LNCAP (cell line): ENCODE data around the gene PDE1C.

Source experiments
- CTCF ChIP-seq: fragments of 450-650 bp; IDR thresholded peaks from 2 replicates; pipeline ENCODE4 v1.5.1; 2017; ENCODE audit warnings: mild to moderate bottlenecking

PDE1C gene

DNA sequence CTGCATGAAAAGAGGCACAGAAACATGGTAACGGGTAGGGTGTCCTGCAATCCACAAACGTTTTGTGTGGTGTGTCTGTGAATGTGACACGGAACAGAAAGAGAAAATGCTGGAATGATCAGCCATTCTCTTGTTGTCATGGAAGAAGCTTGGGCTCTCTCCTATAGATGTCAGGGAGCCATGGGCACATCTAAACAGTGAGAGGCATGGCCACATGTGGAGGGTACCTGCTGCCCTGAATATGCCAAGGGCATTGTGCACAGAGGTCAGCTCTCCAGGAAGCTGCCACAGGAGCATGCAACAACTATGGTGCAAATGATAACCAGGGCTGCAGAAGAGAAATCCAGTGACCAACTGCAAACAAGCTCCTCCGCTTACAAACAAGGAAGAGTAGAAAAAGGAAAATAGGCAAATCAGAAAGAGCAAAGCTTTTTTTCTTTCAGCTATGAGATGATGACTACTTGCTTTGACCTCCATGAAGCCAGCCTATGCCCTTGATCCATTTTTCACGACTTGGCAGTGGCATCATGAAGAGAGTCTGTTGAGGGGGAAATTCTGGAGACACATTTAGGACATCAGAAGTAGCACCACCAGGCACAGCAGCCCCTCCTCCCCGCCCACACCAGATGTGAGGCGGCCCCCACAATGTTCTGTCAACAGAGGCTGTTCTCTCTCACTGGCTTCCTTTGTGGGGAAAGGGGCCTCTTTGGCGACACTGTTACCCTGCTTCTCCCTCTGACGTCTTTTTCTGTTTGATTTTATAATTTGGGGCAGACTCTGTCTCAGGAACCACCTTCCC lies 4.8 kb upstream of the PDE1C start:
- TF ChIP-seq CTCF = no peak

DNA sequence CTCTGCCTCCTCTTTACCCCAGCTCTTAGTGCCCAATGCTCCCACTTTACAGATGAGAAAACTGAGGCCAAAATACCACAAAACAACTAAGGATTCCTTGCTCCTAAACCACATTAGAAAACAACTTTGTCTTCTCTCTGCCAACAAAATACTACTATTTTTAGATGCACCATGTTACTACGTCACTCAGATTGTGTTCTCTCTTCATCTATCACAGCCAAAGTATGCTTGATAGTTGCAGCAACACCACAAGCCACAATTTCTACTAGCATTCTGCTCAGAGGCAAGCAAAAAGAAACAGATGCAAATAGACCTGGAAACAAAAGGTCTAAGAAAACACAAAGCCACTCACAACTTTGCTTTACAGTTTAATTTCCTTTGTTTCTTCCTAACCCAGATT lies 3.3 kb upstream of the PDE1C start:
- TF ChIP-seq CTCF = no peak

- no peak for TF ChIP-seq CTCF
These were observed 2.2 kb upstream of the PDE1C start for GRCh38 chr7:32072397-32072796.

- no peak for TF ChIP-seq CTCF
These were observed 1.4 kb upstream of the PDE1C start for GRCh38 chr7:32071466-32072091.

DNA sequence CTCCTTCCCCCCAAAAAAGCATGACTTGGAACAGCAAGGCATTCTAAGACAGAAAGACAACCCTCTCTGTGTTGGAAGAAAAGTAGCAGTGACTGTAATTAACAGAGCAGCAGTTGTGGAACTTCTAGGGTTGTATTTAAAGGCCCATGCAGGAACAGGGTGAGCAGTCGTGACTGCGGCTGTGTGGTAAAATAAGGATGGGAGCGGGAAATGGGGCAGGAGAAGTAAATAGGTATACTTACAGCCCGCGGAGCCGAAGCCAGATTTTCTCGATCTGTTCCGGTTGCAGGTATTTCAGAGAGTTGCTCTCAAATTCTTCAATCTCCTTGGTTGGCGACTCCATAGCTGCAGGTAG lies 179 bp downstream of the PDE1C start:
- no peak for TF ChIP-seq CTCF

DNA sequence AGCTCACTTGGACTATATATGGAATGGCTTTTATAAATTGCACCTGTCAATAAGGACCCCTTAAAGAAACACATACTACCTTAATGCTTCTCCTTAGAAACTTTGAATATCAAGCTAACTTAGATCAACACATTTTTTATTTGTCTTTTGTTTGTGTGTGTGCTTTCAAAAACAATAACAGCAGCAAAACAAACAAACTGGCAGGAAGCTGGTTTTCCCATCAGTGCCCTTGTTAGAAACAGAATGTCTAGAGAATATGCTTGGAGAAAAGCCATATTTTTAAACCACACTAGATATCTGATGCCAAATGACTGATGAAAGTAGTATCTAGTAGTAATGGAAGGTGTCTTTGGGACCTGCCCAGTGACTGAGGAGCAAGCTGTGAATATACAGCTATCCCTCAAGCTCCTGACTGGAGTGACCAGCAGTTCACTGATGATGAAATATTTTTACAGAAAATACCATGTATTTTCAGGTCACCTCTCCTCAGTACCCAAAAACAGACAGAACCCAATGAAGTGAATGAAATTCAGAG lies 1.0 kb downstream of the PDE1C start:
- no peak for TF ChIP-seq CTCF

DNA sequence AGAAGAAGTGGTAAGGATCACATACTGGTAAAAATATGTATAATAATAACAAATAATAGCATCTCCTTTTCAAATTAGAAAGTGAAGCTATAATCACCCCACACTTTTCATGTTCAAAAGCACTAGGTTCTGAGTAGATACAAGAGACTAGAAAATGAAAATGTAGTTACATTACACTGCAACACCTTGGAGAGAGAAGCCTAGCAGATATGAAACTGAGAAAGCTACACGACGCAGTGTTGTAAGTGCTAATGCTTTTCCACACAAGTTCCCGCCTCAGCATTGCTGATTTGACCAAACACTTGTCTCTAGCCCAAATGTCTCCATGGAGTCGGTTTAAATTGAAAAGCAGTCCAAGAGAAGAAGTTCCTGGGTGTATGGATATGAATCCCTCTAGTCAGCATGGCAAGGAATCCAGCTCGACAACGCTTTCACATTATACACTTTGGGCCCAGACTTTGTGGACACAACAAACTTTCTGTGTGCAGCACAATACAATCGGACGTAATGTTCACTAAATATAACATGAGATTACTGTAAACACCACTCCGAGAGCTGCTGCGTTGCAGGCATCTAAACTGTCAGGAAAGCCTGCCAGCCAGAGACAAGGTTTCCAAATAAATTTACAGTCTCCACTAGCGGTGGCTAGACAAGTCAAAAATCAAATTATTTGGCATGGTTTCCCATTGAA lies 1.7 kb downstream of the PDE1C start:
- no peak for TF ChIP-seq CTCF
